ENCODE results near the gene MVK. TPM values are rescaled to one million over a fixed set of nuclear protein-coding genes. Genes with fewer than 3 reads are reported as not detected.

Gene MVK
- total and polyA plus RNA-seq, 2 of the 4 experiments (the other 2 are of a cell fraction): 6.6 to 11.5 TPM

- Histone ChIP-seq H3K4ac (ENCODE audit: low read depth, low read length) (no peak overlapping the region), H4K5ac (ENCODE audit: low read depth, low read length) (no peak overlapping the region), H3K36me3 (ENCODE audit: control insufficient read depth, insufficient read depth, low read length) (no peaks in the 10 kb centered on the region), H3K9me1 (ENCODE audit: insufficient read depth, low read length) (no peaks in the 10 kb centered on the region), H3K18ac (ENCODE audit: low read depth, low read length) (no peak overlapping the region), H2BK5ac (ENCODE audit: low read depth, low read length, poor library complexity, severe bottlenecking) (no peak overlapping the region), H3K4me1 (ENCODE audit: control insufficient read depth, insufficient read depth, low read length) (no peaks in the 10 kb centered on the region), H2BK15ac (ENCODE audit: low read depth, low read length) (no peak overlapping the region), H3K4me2 (ENCODE audit: low read depth, low read length) (no peak overlapping the region), H2AK5ac (ENCODE audit: low read depth, low read length) (no peak overlapping the region), H3K27me3 (ENCODE audit: control insufficient read depth, insufficient read depth, low read length) (peaks cover 24% of the 10 kb centered on the region), H3K23ac (ENCODE audit: low read depth, low read length) (no peak overlapping the region), H3K9ac (ENCODE audit: low read depth, low read length) (no peak overlapping the region), H2BK120ac (ENCODE audit: low read depth, low read length) (no peak overlapping the region), H4K91ac (ENCODE audit: insufficient read depth, low read depth, low read length) (no peak overlapping the region), H4K8ac (ENCODE audit: low read depth in 2 of 2, low read length in 2 of 2) (no peak overlapping the region), H3K9me3 (ENCODE audit: control insufficient read depth, insufficient read depth, low read length) (no peaks in the 10 kb centered on the region), H4K20me1 (ENCODE audit: insufficient read depth, low read length) (no peaks in the 10 kb centered on the region), H3K14ac (replicated peaks; ENCODE audit: low read depth, low read length) (no peak overlapping the region), H3K27ac (ENCODE audit: insufficient read depth, low read length) (no peak overlapping the region), H3K56ac (ENCODE audit: extremely low read depth, insufficient read depth, low read length) (no peak overlapping the region), H2AK9ac (replicated peaks; ENCODE audit: low read depth, low read length, poor library complexity) (peak overlapping the region; percentile 63), H2AFZ (replicated peaks; ENCODE audit: low read length, poor library complexity) (peak overlapping the region; percentile 2), H3K4me3 (ENCODE audit: insufficient read depth, low read depth, low read length) (no peak overlapping the region), H3K79me1 (ENCODE audit: low read depth in 1 of 2, low read length in 2 of 2) (no peaks in the 10 kb centered on the region), H2BK20ac (ENCODE audit: low read depth, low read length) (no peak overlapping the region)
- ChIA-PET POLR2A (ENCODE audit: unreplicated experiment) (no interaction called here), CTCF (no interaction called here)
- 100% methylated on average over 1 of the region's 5 CpGs; no CpG with 5 or more reads in 1 of the 2 experiments for WGBS, 2 experiments (ENCODE audit: extremely low coverage in 2 of 2, insufficient read length in 1 of 2)
- BruUV-seq (replicated peaks): no TSS peak
- dilution Hi-C loops (cut with HindIII; ENCODE audit: low sequenced_read_pairs, unreplicated experiment) (no loop called here), in situ Hi-C loops (cut with MboI; ENCODE audit: low sequenced_read_pairs) (no loop called here), intact Hi-C loops (cut with micrococcal nuclease) (no loop called here)
- no peak for DNase-seq
- no peak for TF ChIP-seq CEBPB (IDR thresholded peaks at IDR 0.05; ENCODE audit: low read depth, low read length)
- no peak for TF ChIP-seq FOS (IDR thresholded peaks at IDR 0.05; ENCODE audit: low read depth, low read length)
- TF ChIP-seq RFX5 (IDR thresholded peaks at IDR 0.05; ENCODE audit: low read depth, low read length): no peak
- TF ChIP-seq NFE2L2 (IDR thresholded peaks at IDR 0.05; ENCODE audit: low read depth, low read length): no peak
- TF ChIP-seq CTCF (conservative IDR thresholded peaks at IDR 0.05; ENCODE audit: low read depth, low read length): no peak
- no peak for TF ChIP-seq RCOR1 (IDR thresholded peaks at IDR 0.05; ENCODE audit: insufficient replicate concordance, low read length)
- TF ChIP-seq ELK1 (IDR thresholded peaks at IDR 0.05; ENCODE audit: borderline replicate concordance, low read depth, low read length): no peak
- no peak for TF ChIP-seq SMC3 (IDR thresholded peaks at IDR 0.05; ENCODE audit: low read depth, low read length)
- no peak for TF ChIP-seq BHLHE40 (IDR thresholded peaks at IDR 0.05; ENCODE audit: low read depth, low read length)
- no peak for TF ChIP-seq POLR2A (IDR thresholded peaks at IDR 0.05; ENCODE audit: low read depth, low read length)
- no peak for TF ChIP-seq USF2 (IDR thresholded peaks at IDR 0.05; ENCODE audit: low read depth, low read length)
- no peak for TF ChIP-seq MXI1 (IDR thresholded peaks at IDR 0.05; ENCODE audit: borderline replicate concordance, low read depth, low read length)
- TF ChIP-seq CHD1 (IDR thresholded peaks at IDR 0.05; ENCODE audit: low read depth, low read length): no peak
- TF ChIP-seq MAZ (IDR thresholded peaks at IDR 0.05; ENCODE audit: borderline replicate concordance, low read depth, low read length): no peak
- no peak for TF ChIP-seq RAD21 (IDR thresholded peaks at IDR 0.05; ENCODE audit: low read length)
- TF ChIP-seq MAFK (IDR thresholded peaks at IDR 0.05; ENCODE audit: low read depth, low read length): no peak
- ATAC-seq (ENCODE audit: low read depth): no peak
These were observed 27.8 kb upstream of the MVK start for GRCh38 chr12:109545826-109546225.
